HepG2 (cell line): ENCODE results near the gene PLXNA4.

Experiments
- NFIC ChIP-seq: IDR thresholded peaks from 2 replicates; pipeline ENCODE4 v1.6.1; 2012; ENCODE audit warnings: mild to moderate bottlenecking, low read length, inconsistent platforms
- NPAS2 ChIP-seq: sonication (generic); formaldehyde crosslinking; IDR thresholded peaks from 2 replicates; pipeline ENCODE4 v1.8.0; 2022; ENCODE audit warnings: mild to moderate bottlenecking, missing genetic modification reagents, borderline replicate concordance

DNA sequence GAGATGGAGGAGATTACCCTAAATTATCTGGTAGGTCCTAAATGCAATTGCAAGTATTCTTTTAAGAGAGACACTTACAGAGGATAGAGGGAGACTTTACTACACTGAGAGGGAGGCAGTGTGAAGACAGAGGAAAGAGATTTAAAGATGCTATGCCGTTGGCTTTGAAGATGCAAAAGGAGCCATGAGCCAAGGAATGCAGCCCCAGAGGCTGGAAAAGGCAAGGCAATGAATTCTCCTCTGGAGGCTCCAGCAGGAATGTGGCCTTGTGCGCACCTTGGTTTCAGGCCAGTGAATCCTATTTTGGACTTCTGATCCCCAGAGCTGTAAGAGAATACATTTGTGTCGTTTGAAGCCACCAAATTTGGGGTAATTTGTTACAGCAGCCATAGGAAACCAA is 118.6 kb downstream of the PLXNA4 start:
- TF ChIP-seq NFIC (no peak), NPAS2 (CRISPR knock-in tag) (no peak)
